ENCODE data around the gene HTR4. TPM values are rescaled to one million over a fixed set of nuclear protein-coding genes. Genes with fewer than 3 reads are reported as not detected.

Gene HTR4, protein sequence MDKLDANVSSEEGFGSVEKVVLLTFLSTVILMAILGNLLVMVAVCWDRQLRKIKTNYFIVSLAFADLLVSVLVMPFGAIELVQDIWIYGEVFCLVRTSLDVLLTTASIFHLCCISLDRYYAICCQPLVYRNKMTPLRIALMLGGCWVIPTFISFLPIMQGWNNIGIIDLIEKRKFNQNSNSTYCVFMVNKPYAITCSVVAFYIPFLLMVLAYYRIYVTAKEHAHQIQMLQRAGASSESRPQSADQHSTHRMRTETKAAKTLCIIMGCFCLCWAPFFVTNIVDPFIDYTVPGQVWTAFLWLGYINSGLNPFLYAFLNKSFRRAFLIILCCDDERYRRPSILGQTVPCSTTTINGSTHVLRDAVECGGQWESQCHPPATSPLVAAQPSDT
- polyA plus RNA-seq (2013): 0.03 and 0.04 TPM in 2 replicates

DNA sequence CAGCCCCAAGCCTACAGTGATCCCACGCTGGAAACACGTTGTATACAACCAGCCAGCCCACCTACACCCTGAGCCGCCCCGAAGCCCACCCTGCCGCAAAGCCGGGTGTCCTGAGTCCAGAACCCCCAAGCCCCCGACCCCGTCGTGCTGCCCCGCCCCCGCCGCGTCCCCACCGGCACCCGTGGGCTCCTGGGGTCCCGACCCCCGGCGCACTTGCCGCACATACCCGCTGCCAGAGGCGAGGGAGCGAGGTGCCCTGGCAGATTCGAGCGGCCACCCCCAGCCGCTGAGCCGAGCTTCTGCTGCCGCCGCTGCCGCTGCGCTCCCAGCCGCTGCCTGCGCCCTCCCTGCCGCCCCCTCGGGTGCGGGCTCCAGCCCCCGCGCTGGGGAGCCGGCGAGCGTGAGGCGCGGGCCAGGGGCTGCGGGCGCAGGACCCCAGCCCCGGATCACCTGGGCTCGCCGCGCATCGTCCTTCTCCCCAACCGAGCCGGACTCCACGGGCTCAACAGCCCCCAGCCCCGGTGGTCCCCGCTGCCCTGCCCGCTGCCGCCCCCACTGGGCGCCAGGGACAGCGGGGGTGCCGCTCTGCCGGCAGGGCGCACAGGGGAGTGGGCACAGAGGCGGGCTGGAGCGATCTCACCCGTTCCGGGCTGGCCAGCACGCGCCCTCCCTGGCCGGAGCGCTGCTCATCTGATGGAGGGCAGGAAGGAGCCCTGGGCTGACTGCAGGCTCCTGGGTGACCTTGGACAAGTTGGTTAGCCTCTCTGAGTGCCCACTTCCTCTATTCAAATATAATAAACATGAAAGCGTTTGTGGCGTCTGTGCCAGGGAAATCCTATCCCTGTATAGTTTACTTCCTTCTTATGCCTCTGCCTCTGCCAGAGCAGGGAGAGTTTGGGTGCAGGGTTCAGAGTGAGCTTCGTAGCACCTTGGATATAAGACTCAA lies at the start of gene HTR4:
Gene HTR4, minus strand, starts transcription at position 692 of the 946 bp plus-strand sequence. CDS start 17,513 bp downstream, outside the sequence.
- Histone ChIP-seq H4K91ac (ENCODE audit: low read depth, low read length) (no peak within 1 kb of the TSS), H3K4ac (ENCODE audit: low read depth, low read length) (no peak within 1 kb of the TSS)

DNA sequence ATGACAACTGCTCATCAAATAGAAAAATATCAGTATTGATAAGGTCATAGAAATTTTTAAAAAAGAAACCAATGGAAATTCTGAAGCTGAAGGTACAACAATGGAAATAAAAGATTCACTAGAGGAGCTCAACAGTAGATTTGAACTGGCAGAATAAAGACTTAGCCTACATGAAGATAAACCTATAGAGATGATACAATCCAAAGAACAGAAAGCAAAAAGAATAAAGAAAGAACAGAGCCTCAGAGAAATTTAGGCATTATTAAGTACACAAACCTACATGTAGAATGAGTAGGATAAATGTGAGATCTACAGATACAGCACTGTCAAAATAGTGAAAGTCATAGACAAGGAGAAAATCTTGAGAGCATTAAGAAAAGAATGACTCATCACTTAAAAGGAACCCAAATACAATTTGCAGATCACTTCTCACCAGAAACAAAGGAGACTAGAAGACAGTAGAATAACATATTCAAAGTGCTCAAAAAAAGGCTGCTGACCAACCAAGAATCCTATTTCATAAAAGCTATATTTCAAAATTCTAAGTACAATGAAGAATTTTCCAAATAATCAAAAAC lies 47.8 kb upstream of the HTR4 start:
- Histone ChIP-seq H3K4me1 (ENCODE audit: control insufficient read depth in 1 of 2, insufficient read depth in 2 of 2, low read length in 2 of 2) (no peaks in the 10 kb centered on the region), H3K9ac (ENCODE audit: low read length) (no peak overlapping the region), H3K23ac (ENCODE audit: low read length) (no peak overlapping the region), H3K4me2 (ENCODE audit: low read length) (no peak overlapping the region), H3K27ac (ENCODE audit: low read depth, low read length) (no peak overlapping the region), H4K8ac (ENCODE audit: low read depth, low read length) (no peak overlapping the region), H4K91ac (ENCODE audit: low read depth, low read length) (no peak overlapping the region), H2BK5ac (ENCODE audit: low read depth, low read length, poor library complexity) (no peak overlapping the region), H2AFZ (ENCODE audit: insufficient read depth, low read length, poor library complexity) (no peak overlapping the region), H4K12ac (ENCODE audit: low read depth, low read length) (no peak overlapping the region), H3K4ac (ENCODE audit: low read depth, low read length) (no peak overlapping the region), H2BK12ac (ENCODE audit: low read length) (no peak overlapping the region), H3K14ac (ENCODE audit: low read length) (no peak overlapping the region), H2BK120ac (ENCODE audit: insufficient read depth, low read length, poor library complexity) (no peak overlapping the region), H3K27me3 (ENCODE audit: insufficient read depth, low read length) (no peaks in the 10 kb centered on the region), H3K36me3 (ENCODE audit: control insufficient read depth in 1 of 2, insufficient read depth in 2 of 2, low read length in 2 of 2) (no peaks in the 10 kb centered on the region), H2AK5ac (ENCODE audit: low read length) (no peak overlapping the region), H3K4me3 (ENCODE audit: low read depth, low read length) (no peak overlapping the region), H3K79me1 (ENCODE audit: low read length) (no peaks in the 10 kb centered on the region), H3K79me2 (ENCODE audit: control insufficient read depth, insufficient read depth, low read length, poor library complexity) (no peaks in the 10 kb centered on the region), H3K9me3 (ENCODE audit: insufficient read depth, low read depth, low read length) (no peaks in the 10 kb centered on the region), H3K18ac (ENCODE audit: low read length) (no peak overlapping the region)
- DNase-seq: no peak

More for the DNA sequence above, at the start of gene HTR4:
- Histone ChIP-seq H3K4me1 (ENCODE audit: control insufficient read depth in 1 of 2, insufficient read depth in 2 of 2, low read length in 2 of 2) (peaks cover 3 to 4% of the 10 kb centered on the region in 2 experiments), H2AK5ac (ENCODE audit: low read length) (no peak within 1 kb of the TSS), H3K79me2 (ENCODE audit: control insufficient read depth, insufficient read depth, low read length, poor library complexity) (no peaks in the 10 kb centered on the region), H2BK5ac (ENCODE audit: low read depth, low read length, poor library complexity) (no peak within 1 kb of the TSS), H3K14ac (ENCODE audit: low read length) (no peak within 1 kb of the TSS), H4K8ac (ENCODE audit: low read depth, low read length) (no peak within 1 kb of the TSS), H3K27me3 (ENCODE audit: insufficient read depth, low read length) (peaks cover 23% of the 10 kb centered on the region), H4K12ac (ENCODE audit: low read depth, low read length) (no peak within 1 kb of the TSS), H3K9ac (ENCODE audit: low read length) (no peak within 1 kb of the TSS), H3K27ac (ENCODE audit: low read depth, low read length) (no peak within 1 kb of the TSS), H3K4me3 (ENCODE audit: low read depth, low read length) (peak within 1 kb of the TSS; percentile 49), H3K23ac (ENCODE audit: low read length) (no peak within 1 kb of the TSS), H3K18ac (ENCODE audit: low read length) (no peak within 1 kb of the TSS), H2BK120ac (ENCODE audit: insufficient read depth, low read length, poor library complexity) (no peak within 1 kb of the TSS), H3K79me1 (ENCODE audit: low read length) (no peaks in the 10 kb centered on the region), H2BK12ac (ENCODE audit: low read length) (no peak within 1 kb of the TSS), H3K4me2 (ENCODE audit: low read length) (peak within 1 kb of the TSS; percentile 39), H3K36me3 (ENCODE audit: control insufficient read depth in 1 of 2, insufficient read depth in 2 of 2, low read length in 2 of 2) (no peaks in the 10 kb centered on the region), H2AFZ (ENCODE audit: insufficient read depth, low read length, poor library complexity) (no peak within 1 kb of the TSS), H3K9me3 (ENCODE audit: insufficient read depth, low read depth, low read length) (peaks cover 2% of the 10 kb centered on the region)
- DNase-seq: no peak
- WGBS (ENCODE audit: extremely low coverage, insufficient coverage, insufficient read length): no CpG with 5 or more reads among the region's 72 CpGs

DNA sequence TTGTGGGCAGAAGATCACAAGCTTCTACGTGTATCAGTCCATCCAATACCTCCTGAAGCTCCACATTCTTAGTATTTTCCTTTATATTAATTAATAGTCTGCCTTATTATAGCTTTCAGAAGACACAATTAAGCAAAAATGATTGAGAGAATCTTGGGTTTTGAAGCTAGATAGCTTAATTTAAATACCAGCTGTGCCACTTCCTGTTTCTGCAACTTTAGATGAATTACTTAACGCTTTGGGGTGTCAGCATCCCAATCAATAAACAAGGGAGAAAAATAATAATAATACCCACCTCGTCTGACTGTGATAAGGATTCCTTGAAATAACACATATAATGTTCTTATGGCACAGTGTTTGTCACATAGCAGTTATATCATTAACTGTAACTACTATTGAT lies 44.7 kb upstream of the HTR4 start:
- H2BK5ac ChIP-seq (ENCODE audit: low read depth, low read length, poor library complexity): no peak overlapping the region
- H3K23ac ChIP-seq (ENCODE audit: low read length): no peak overlapping the region
- H3K27ac ChIP-seq (ENCODE audit: low read depth, low read length): no peak overlapping the region
- no CpG with 5 or more reads among the region's 3 CpGs for WGBS (ENCODE audit: extremely low coverage, insufficient coverage, insufficient read length)
- DNase-seq: no peak
- no peak overlapping the region for H2AFZ ChIP-seq (ENCODE audit: insufficient read depth, low read length, poor library complexity)
- H2BK12ac ChIP-seq (ENCODE audit: low read length): no peak overlapping the region
- no peak overlapping the region for H4K8ac ChIP-seq (ENCODE audit: low read depth, low read length)
- no peak overlapping the region for H3K4me3 ChIP-seq (ENCODE audit: low read depth, low read length)
- no peak overlapping the region for H4K91ac ChIP-seq (ENCODE audit: low read depth, low read length)
- H4K12ac ChIP-seq (ENCODE audit: low read depth, low read length): no peak overlapping the region
- no peak overlapping the region for H3K18ac ChIP-seq (ENCODE audit: low read length)
- H3K4me1 ChIP-seq (ENCODE audit: control insufficient read depth in 1 of 2, insufficient read depth in 2 of 2, low read length in 2 of 2): no peaks in the 10 kb centered on the region
- H3K9ac ChIP-seq (ENCODE audit: low read length): no peak overlapping the region
- no peaks in the 10 kb centered on the region for H3K36me3 ChIP-seq (ENCODE audit: control insufficient read depth in 1 of 2, insufficient read depth in 2 of 2, low read length in 2 of 2)
- H2AK5ac ChIP-seq (ENCODE audit: low read length): no peak overlapping the region
- no peaks in the 10 kb centered on the region for H3K79me2 ChIP-seq (ENCODE audit: control insufficient read depth, insufficient read depth, low read length, poor library complexity)
- no peaks in the 10 kb centered on the region for H3K79me1 ChIP-seq (ENCODE audit: low read length)
- no peak overlapping the region for H3K14ac ChIP-seq (ENCODE audit: low read length)
- no peaks in the 10 kb centered on the region for H3K27me3 ChIP-seq (ENCODE audit: insufficient read depth, low read length)
- H3K4ac ChIP-seq (ENCODE audit: low read depth, low read length): no peak overlapping the region
- no peaks in the 10 kb centered on the region for H3K9me3 ChIP-seq (ENCODE audit: insufficient read depth, low read depth, low read length)
- H2BK120ac ChIP-seq (ENCODE audit: insufficient read depth, low read length, poor library complexity): no peak overlapping the region
- no peak overlapping the region for H3K4me2 ChIP-seq (ENCODE audit: low read length)

DNA sequence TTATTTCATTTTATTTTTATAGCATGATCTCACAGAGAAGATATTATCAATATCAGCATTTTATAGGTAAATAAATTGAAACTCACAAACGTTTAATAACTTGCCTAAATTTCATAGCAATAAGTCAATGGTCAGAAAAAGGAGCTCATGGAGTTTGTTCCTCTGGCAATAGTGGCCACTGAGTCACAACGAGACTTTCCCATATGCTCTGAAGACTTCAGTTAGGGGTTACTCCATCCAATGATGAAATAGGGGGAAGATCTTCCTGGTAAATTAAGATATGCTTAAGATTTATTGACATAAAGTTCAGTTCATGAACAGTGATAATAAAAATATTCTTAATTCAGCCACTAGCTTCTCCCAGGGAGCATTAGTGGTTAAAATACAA lies 43.5 kb upstream of the HTR4 start:
- no peaks in the 10 kb centered on the region for H3K79me1 ChIP-seq (ENCODE audit: low read length)
- no peak overlapping the region for H3K9ac ChIP-seq (ENCODE audit: low read length)
- H4K12ac ChIP-seq (ENCODE audit: low read depth, low read length): no peak overlapping the region
- no peak overlapping the region for H3K4me3 ChIP-seq (ENCODE audit: low read depth, low read length)
- no peaks in the 10 kb centered on the region for H3K36me3 ChIP-seq (ENCODE audit: control insufficient read depth in 1 of 2, insufficient read depth in 2 of 2, low read length in 2 of 2)
- no peak overlapping the region for H2BK5ac ChIP-seq (ENCODE audit: low read depth, low read length, poor library complexity)
- H2AFZ ChIP-seq (ENCODE audit: insufficient read depth, low read length, poor library complexity): no peak overlapping the region
- H4K8ac ChIP-seq (ENCODE audit: low read depth, low read length): no peak overlapping the region
- H3K4ac ChIP-seq (ENCODE audit: low read depth, low read length): no peak overlapping the region
- no peaks in the 10 kb centered on the region for H3K4me1 ChIP-seq (ENCODE audit: control insufficient read depth in 1 of 2, insufficient read depth in 2 of 2, low read length in 2 of 2)
- WGBS (ENCODE audit: extremely low coverage, insufficient coverage, insufficient read length): no CpG with 5 or more reads among the region's 2 CpGs
- H3K9me3 ChIP-seq (ENCODE audit: insufficient read depth, low read depth, low read length): no peaks in the 10 kb centered on the region
- H3K27ac ChIP-seq (ENCODE audit: low read depth, low read length): no peak overlapping the region
- H2BK120ac ChIP-seq (ENCODE audit: insufficient read depth, low read length, poor library complexity): no peak overlapping the region
- no peak overlapping the region for H2AK5ac ChIP-seq (ENCODE audit: low read length)
- no peak for DNase-seq
- no peaks in the 10 kb centered on the region for H3K79me2 ChIP-seq (ENCODE audit: control insufficient read depth, insufficient read depth, low read length, poor library complexity)
- no peaks in the 10 kb centered on the region for H3K27me3 ChIP-seq (ENCODE audit: insufficient read depth, low read length)
- H3K4me2 ChIP-seq (ENCODE audit: low read length): no peak overlapping the region
- H3K23ac ChIP-seq (ENCODE audit: low read length): no peak overlapping the region
- no peak overlapping the region for H3K18ac ChIP-seq (ENCODE audit: low read length)
- H3K14ac ChIP-seq (ENCODE audit: low read length): no peak overlapping the region
- H2BK12ac ChIP-seq (ENCODE audit: low read length): no peak overlapping the region
- H4K91ac ChIP-seq (ENCODE audit: low read depth, low read length): no peak overlapping the region

Data from trophoblast cell (in vitro differentiated cells and primary cell).